CD1c-positive myeloid dendritic cell (primary cell): Measurements from ENCODE around the gene MAGEB10.
"Not testable (repeated sequence)": the region's sequence is repeated elsewhere in the genome, so short reads cannot be mapped to it uniquely, and the experiment has no call there.

Source experiments
- DNase-seq: peaks from one replicate; pipeline ENCODE4 v3.0.0-alpha.2; 2016; ENCODE audit errors: extremely low spot score

Gene MAGEB10

GRCh38 chrX:27807690-27808089 lies at the start of gene MAGEB10:
Gene MAGEB10, plus strand, starts transcription at chrX:27807990. Its CDS starts 13,317 bp downstream, at chrX:27821307.
- no peak for DNase-seq

- DNase-seq, result no peak
These were observed 42.1 kb upstream of the MAGEB10 start for GRCh38 chrX:27765718-27766117.

- DNase-seq, result no peak
These were observed 40.4 kb upstream of the MAGEB10 start for GRCh38 chrX:27767387-27767786.

- DNase-seq, result no peak
These were observed 31.8 kb upstream of the MAGEB10 start for GRCh38 chrX:27775984-27776383.

GRCh38 chrX:27796640-27797257 lies 11.0 kb upstream of the MAGEB10 start:
- DNase-seq, result no peak

- no peak for DNase-seq
These were observed 10.2 kb upstream of the MAGEB10 start for GRCh38 chrX:27797575-27797974.

GRCh38 chrX:27808226-27808625 lies 436 bp downstream of the MAGEB10 start:
- no peak for DNase-seq

- DNase-seq, result not testable (repeated sequence)
These were observed 1.4 kb downstream of the MAGEB10 start for GRCh38 chrX:27808991-27809859.

- no peak for DNase-seq
These were observed 7.4 kb downstream of the MAGEB10 start for GRCh38 chrX:27815209-27815608.

GRCh38 chrX:27823812-27824211 lies 16.0 kb downstream of the MAGEB10 start:
- no peak for DNase-seq

- DNase-seq, result no peak
These were observed 30.4 kb downstream of the MAGEB10 start for GRCh38 chrX:27838185-27838584.

GRCh38 chrX:27840881-27841280 lies 33.1 kb downstream of the MAGEB10 start:
- no peak for DNase-seq

GRCh38 chrX:27842859-27843258 lies 35.1 kb downstream of the MAGEB10 start:
- DNase-seq, result no peak

- no peak for DNase-seq
These were observed 52.5 kb downstream of the MAGEB10 start for GRCh38 chrX:27860337-27860736.

GRCh38 chrX:27863809-27864208 lies 56.0 kb downstream of the MAGEB10 start:
- DNase-seq, result no peak
